Type B pancreatic cell (in vitro differentiated cells): Measurements from ENCODE around the gene FREM2. TPM values are rescaled to one million over a fixed set of nuclear protein-coding genes. Genes with fewer than 3 reads are reported as not detected.

Experiments
- DNase-seq: peaks from one replicate; pipeline ENCODE4 v3.0.0; 2021; ENCODE audit warnings: mixed read lengths; ENCODE audit not compliant: unreplicated experiment; ENCODE audit errors: extremely low spot score
- H3K27ac Mint-ChIP-seq: 2 replicates; pipeline ENCODE4 v1.8.0; 2021; ENCODE audit warnings: mild to moderate bottlenecking, mixed read lengths
- H3K27me3 Mint-ChIP-seq: 2 replicates; pipeline ENCODE4 v1.8.0; 2021; ENCODE audit warnings: mixed read lengths
- H3K36me3 Mint-ChIP-seq: 2 replicates; pipeline ENCODE4 v1.8.0; 2021; ENCODE audit warnings: mixed read lengths
- H3K4me1 Mint-ChIP-seq: one replicate; pipeline ENCODE4 v1.8.0; 2021; ENCODE audit warnings: mixed read lengths; ENCODE audit not compliant: unreplicated experiment
- H3K4me3 Mint-ChIP-seq: 2 replicates; pipeline ENCODE4 v1.8.0; 2021; ENCODE audit warnings: mild to moderate bottlenecking, mixed read lengths
- H3K9me3 Mint-ChIP-seq: 2 replicates; pipeline ENCODE4 v1.8.0; 2021; ENCODE audit warnings: mixed read lengths
- long read RNA-seq: library from polyadenylated mRNA; unstranded; transcript quantifications from one replicate; pipeline ENCODE4 v2.0.0, GENCODE V29; 2020
- total RNA-seq: library from RNA; stranded (reverse); gene quantifications from 2 replicates; pipeline ENCODE4 v1.2.1, GENCODE V29; 2021; ENCODE audit warnings: low replicate concordance
- TF ChIP-seq, protein P1 (sequence below): fragments of 200-600 bp; sonication (generic); conservative IDR thresholded peaks from 2 replicates; pipeline ENCODE4 v1.5.0; 2021; ENCODE audit warnings: antibody characterized with exemption, mild to moderate bottlenecking

Gene FREM2, protein sequence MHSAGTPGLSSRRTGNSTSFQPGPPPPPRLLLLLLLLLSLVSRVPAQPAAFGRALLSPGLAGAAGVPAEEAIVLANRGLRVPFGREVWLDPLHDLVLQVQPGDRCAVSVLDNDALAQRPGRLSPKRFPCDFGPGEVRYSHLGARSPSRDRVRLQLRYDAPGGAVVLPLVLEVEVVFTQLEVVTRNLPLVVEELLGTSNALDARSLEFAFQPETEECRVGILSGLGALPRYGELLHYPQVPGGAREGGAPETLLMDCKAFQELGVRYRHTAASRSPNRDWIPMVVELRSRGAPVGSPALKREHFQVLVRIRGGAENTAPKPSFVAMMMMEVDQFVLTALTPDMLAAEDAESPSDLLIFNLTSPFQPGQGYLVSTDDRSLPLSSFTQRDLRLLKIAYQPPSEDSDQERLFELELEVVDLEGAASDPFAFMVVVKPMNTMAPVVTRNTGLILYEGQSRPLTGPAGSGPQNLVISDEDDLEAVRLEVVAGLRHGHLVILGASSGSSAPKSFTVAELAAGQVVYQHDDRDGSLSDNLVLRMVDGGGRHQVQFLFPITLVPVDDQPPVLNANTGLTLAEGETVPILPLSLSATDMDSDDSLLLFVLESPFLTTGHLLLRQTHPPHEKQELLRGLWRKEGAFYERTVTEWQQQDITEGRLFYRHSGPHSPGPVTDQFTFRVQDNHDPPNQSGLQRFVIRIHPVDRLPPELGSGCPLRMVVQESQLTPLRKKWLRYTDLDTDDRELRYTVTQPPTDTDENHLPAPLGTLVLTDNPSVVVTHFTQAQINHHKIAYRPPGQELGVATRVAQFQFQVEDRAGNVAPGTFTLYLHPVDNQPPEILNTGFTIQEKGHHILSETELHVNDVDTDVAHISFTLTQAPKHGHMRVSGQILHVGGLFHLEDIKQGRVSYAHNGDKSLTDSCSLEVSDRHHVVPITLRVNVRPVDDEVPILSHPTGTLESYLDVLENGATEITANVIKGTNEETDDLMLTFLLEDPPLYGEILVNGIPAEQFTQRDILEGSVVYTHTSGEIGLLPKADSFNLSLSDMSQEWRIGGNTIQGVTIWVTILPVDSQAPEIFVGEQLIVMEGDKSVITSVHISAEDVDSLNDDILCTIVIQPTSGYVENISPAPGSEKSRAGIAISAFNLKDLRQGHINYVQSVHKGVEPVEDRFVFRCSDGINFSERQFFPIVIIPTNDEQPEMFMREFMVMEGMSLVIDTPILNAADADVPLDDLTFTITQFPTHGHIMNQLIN (N-terminal part only)
- total RNA-seq, result 37.8 and 42.8 TPM in 2 replicates
- long read RNA-seq, partial matches to known transcripts, result 4 of 9 reads
- long read RNA-seq, other reads (novel, unspliced or antisense), result 5 of 9 reads

DNA sequence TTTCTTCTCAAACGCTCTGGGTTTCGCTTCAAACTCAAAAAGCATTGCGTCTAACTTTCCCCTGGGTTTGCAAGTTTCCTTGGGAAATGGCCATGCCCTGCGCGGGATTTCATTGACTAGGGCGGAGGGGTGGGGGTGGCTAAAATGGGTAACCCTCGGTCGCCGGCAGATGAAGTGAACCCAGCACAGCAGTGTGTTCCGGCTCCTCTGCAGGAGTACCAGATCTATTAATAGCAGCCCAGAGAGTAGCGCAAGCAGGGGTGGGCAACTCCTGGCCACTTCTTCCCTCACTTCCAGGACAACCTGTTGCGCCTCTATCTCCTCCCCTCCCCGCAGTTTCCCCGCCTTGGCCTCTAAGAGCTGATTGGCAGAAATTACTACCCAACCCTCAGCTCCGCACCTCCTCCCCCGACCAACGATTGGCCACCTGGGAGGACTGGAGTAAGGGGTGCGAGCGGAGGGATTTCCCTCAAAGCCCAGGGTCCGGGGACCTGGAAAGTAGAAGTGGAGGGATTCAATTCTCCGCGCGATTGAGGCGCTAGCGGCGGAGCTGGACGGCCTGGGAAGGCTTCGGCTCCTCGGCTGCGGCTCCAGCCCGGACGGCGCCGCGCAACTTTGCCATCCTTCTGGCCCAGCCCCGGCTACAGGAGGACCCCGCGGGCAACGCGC, at the start of gene FREM2:
Gene FREM2 (plus strand): TSS at position 501 of the 669 bp plus-strand sequence. CDS start 268 bp downstream, outside the sequence.
- peaks cover 21% of the 10 kb centered on the region for H3K36me3 Mint-ChIP-seq
- H3K4me3 Mint-ChIP-seq, result peak within 1 kb of the TSS; percentile 94
- H3K4me1 Mint-ChIP-seq, result peaks cover 8% of the 10 kb centered on the region
- no peaks in the 10 kb centered on the region for H3K27me3 Mint-ChIP-seq
- TF ChIP-seq, protein P1, sequence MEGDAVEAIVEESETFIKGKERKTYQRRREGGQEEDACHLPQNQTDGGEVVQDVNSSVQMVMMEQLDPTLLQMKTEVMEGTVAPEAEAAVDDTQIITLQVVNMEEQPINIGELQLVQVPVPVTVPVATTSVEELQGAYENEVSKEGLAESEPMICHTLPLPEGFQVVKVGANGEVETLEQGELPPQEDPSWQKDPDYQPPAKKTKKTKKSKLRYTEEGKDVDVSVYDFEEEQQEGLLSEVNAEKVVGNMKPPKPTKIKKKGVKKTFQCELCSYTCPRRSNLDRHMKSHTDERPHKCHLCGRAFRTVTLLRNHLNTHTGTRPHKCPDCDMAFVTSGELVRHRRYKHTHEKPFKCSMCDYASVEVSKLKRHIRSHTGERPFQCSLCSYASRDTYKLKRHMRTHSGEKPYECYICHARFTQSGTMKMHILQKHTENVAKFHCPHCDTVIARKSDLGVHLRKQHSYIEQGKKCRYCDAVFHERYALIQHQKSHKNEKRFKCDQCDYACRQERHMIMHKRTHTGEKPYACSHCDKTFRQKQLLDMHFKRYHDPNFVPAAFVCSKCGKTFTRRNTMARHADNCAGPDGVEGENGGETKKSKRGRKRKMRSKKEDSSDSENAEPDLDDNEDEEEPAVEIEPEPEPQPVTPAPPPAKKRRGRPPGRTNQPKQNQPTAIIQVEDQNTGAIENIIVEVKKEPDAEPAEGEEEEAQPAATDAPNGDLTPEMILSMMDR, result no peak
- DNase-seq, result peak; percentile 86
- H3K27ac Mint-ChIP-seq, result peak within 1 kb of the TSS; percentile 82
- H3K9me3 Mint-ChIP-seq, result peaks cover 9% of the 10 kb centered on the region

DNA sequence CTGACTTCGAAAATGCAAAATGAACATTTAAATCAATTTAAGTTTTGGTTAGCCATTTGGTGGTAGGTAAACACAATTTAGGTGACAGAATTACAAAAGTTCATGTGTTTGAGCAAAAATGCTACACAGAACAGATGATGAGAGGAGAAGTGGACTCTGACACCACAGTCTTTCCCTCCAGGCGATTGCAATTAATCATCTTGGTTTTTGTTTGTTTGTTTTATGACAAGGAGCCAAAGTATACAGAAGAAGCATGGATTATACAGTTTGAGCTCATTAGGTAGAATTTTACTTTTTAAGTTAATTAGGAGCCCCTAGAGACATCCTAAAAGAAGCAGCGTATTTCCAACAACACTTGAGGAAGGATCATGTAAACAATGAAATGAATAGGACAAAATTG, 49.3 kb upstream of the FREM2 start:
- Mint-ChIP-seq H3K27ac (peak overlapping the region; percentile 0), H3K4me3 (no peak overlapping the region), H3K9me3 (no peaks in the 10 kb centered on the region), H3K4me1 (peaks cover 12% of the 10 kb centered on the region), H3K36me3 (no peaks in the 10 kb centered on the region), H3K27me3 (no peaks in the 10 kb centered on the region)
- TF ChIP-seq, protein P1, result no peak
- DNase-seq, result no peak

DNA sequence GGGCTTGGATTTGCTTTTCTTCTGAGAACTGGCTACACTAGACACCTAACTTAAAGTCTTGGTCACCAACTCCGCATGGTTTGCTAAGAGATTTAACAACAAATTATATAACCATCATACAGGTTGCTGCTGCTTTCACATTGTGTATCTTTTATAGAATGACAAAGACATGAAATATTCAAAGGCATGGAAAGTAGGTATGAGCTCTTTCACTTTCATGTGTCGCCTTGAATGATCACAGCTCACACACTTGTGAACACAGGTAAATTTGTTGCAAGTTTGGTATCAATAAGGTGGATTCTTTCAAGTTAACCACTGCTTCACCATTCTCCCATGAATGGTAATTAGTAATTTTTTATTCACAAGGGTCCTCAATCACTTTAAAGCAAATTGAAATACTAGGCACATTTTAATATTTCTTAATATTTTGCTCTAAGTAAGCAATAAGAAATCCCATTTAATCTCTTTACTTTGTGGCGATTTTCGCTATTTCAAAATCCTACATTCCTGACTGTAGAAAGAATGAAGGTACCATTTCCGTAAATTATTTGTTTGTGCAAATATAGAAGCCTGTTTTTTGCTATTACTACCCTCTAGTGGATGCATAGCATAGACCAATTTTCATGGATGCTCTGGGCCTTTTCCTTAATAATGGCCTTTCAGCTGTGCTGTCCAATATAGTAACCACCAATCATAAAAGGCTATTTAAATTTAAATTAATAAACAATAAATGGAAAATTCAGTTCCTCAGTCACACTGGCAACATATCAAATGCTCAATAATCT, 45.5 kb upstream of the FREM2 start:
- no peak overlapping the region for H3K27ac Mint-ChIP-seq
- TF ChIP-seq, protein P1, result peak; percentile 55
- H3K36me3 Mint-ChIP-seq, result no peaks in the 10 kb centered on the region
- no peak overlapping the region for H3K4me3 Mint-ChIP-seq
- DNase-seq, result no peak
- no peaks in the 10 kb centered on the region for H3K9me3 Mint-ChIP-seq
- H3K4me1 Mint-ChIP-seq, result peaks cover 6% of the 10 kb centered on the region
- H3K27me3 Mint-ChIP-seq, result no peaks in the 10 kb centered on the region

DNA sequence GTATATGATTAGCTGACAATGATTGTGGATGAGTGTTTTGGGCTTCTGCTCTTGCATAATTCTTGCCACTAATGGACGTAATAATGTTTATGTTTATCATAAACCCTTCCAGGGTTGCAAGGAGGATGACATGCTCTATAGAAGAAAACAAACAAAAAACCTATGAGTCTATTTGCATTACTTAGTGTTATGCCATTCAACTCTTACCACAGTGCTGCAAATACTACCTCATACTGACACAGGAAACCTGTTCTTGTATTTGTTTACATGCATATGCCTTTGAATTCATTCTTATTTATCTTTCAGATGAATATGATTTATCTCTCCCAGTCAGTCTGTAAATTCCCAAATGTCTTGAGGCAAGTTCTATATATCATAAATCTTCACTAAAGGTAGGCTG, 39.6 kb upstream of the FREM2 start:
- Mint-ChIP-seq H3K27ac (no peak overlapping the region), H3K4me3 (no peak overlapping the region), H3K36me3 (no peaks in the 10 kb centered on the region), H3K4me1 (peaks cover 6% of the 10 kb centered on the region), H3K27me3 (no peaks in the 10 kb centered on the region), H3K9me3 (no peaks in the 10 kb centered on the region)
- TF ChIP-seq, protein P1, result no peak
- no peak for DNase-seq
